Measurements from ENCODE around the gene C5orf47.

The C5orf47 gene

GRCh38 chr5:173963182-173963838 lies 25.7 kb upstream of the C5orf47 start:
- TF ChIP-seq, protein P1, sequence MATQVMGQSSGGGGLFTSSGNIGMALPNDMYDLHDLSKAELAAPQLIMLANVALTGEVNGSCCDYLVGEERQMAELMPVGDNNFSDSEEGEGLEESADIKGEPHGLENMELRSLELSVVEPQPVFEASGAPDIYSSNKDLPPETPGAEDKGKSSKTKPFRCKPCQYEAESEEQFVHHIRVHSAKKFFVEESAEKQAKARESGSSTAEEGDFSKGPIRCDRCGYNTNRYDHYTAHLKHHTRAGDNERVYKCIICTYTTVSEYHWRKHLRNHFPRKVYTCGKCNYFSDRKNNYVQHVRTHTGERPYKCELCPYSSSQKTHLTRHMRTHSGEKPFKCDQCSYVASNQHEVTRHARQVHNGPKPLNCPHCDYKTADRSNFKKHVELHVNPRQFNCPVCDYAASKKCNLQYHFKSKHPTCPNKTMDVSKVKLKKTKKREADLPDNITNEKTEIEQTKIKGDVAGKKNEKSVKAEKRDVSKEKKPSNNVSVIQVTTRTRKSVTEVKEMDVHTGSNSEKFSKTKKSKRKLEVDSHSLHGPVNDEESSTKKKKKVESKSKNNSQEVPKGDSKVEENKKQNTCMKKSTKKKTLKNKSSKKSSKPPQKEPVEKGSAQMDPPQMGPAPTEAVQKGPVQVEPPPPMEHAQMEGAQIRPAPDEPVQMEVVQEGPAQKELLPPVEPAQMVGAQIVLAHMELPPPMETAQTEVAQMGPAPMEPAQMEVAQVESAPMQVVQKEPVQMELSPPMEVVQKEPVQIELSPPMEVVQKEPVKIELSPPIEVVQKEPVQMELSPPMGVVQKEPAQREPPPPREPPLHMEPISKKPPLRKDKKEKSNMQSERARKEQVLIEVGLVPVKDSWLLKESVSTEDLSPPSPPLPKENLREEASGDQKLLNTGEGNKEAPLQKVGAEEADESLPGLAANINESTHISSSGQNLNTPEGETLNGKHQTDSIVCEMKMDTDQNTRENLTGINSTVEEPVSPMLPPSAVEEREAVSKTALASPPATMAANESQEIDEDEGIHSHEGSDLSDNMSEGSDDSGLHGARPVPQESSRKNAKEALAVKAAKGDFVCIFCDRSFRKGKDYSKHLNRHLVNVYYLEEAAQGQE (IDR thresholded peaks at IDR 0.05; ENCODE audit: insufficient read depth in 1 of 2, low read depth in 2 of 2, low read length in 2 of 2) = no peak
- no peak for TF ChIP-seq POLR2AphosphoS5 (IDR thresholded peaks at IDR 0.05; ENCODE audit: low read depth, low read length)
- TF ChIP-seq SIN3A (IDR thresholded peaks at IDR 0.05; ENCODE audit: borderline replicate concordance, insufficient read depth, low read length) = no peak
- TF ChIP-seq TAF1 (IDR thresholded peaks at IDR 0.05; ENCODE audit: borderline replicate concordance, insufficient read depth, low read length) = no peak
- TF ChIP-seq FOXP2 (optimal IDR thresholded peaks at IDR 0.05; ENCODE audit: borderline replicate concordance, extremely low read depth, extremely low read length, insufficient read depth) = no peak

GRCh38 chr5:173963867-173964441 lies 25.0 kb upstream of the C5orf47 start:
- TF ChIP-seq POLR2AphosphoS5 (IDR thresholded peaks at IDR 0.05; ENCODE audit: low read depth, low read length) = no peak
- TF ChIP-seq, protein P1 (IDR thresholded peaks at IDR 0.05; ENCODE audit: insufficient read depth in 1 of 2, low read depth in 2 of 2, low read length in 2 of 2) = no peak
- TF ChIP-seq SIN3A (IDR thresholded peaks at IDR 0.05; ENCODE audit: borderline replicate concordance, insufficient read depth, low read length) = no peak
- TF ChIP-seq FOXP2 (optimal IDR thresholded peaks at IDR 0.05; ENCODE audit: borderline replicate concordance, extremely low read depth, extremely low read length, insufficient read depth) = no peak
- TF ChIP-seq TAF1 (IDR thresholded peaks at IDR 0.05; ENCODE audit: borderline replicate concordance, insufficient read depth, low read length) = no peak

DNA sequence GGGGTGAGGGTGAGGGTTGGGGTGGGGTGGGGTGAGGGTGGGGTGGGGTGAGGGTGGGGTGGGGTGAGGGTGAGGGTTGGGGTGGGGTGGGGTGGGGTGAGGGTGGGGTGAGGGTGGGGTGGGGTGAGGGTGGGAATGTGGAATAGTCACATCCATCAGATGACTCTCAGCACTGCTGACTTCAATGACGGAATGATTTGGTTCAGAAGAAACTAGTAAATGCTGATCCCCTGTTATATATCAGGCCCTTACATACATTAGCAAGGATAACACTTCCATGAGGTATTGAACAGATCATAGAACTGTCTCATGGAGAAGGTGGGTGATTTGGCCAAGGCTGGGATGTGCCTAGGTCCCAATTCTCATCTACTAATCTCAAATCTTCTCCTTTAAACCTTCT lies 24.5 kb upstream of the C5orf47 start:
- TF ChIP-seq FOXP2 (optimal IDR thresholded peaks at IDR 0.05; ENCODE audit: borderline replicate concordance, extremely low read depth, extremely low read length, insufficient read depth) (no peak), POLR2AphosphoS5 (IDR thresholded peaks at IDR 0.05; ENCODE audit: low read depth, low read length) (no peak), SIN3A (IDR thresholded peaks at IDR 0.05; ENCODE audit: borderline replicate concordance, insufficient read depth, low read length) (no peak), TAF1 (IDR thresholded peaks at IDR 0.05; ENCODE audit: borderline replicate concordance, insufficient read depth, low read length) (no peak)
- TF ChIP-seq, protein P1 (IDR thresholded peaks at IDR 0.05; ENCODE audit: insufficient read depth in 1 of 2, low read depth in 2 of 2, low read length in 2 of 2) = no peak

DNA sequence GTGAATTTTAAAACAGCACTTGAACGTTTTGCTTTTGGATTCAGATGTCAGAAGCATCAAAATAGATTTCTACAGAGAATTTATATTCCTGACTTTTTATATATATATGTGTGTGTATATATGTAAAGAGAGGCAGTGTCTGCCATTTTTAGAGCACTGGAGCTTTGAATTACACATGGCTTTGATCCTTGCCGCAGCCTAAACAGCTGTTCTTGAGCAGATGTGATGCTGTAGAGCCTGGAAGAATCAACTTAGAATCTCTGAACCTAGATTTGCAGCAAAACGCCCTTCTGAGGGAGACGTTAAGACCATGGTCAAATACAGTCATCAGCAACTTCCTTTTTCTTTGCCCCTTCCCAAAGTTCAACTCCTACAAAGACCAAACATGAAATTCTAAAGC lies 21.7 kb upstream of the C5orf47 start:
- TF ChIP-seq, protein P1 (IDR thresholded peaks at IDR 0.05; ENCODE audit: insufficient read depth in 1 of 2, low read depth in 2 of 2, low read length in 2 of 2) = no peak
- TF ChIP-seq FOXP2 (optimal IDR thresholded peaks at IDR 0.05; ENCODE audit: borderline replicate concordance, extremely low read depth, extremely low read length, insufficient read depth) (no peak), POLR2AphosphoS5 (IDR thresholded peaks at IDR 0.05; ENCODE audit: low read depth, low read length) (no peak), TAF1 (IDR thresholded peaks at IDR 0.05; ENCODE audit: borderline replicate concordance, insufficient read depth, low read length) (no peak), SIN3A (IDR thresholded peaks at IDR 0.05; ENCODE audit: borderline replicate concordance, insufficient read depth, low read length) (no peak)

All from PFSK-1 (cell line).